ENCODE results near the gene CTRL. TPM values are rescaled to one million over a fixed set of nuclear protein-coding genes. Genes with fewer than 3 reads are reported as not detected.

The CTRL gene
- polyA plus RNA-seq, 1 donor (not counting 4 experiments of a cell fraction or from before 2014, with no cell fraction given), result 0.10 TPM

DNA sequence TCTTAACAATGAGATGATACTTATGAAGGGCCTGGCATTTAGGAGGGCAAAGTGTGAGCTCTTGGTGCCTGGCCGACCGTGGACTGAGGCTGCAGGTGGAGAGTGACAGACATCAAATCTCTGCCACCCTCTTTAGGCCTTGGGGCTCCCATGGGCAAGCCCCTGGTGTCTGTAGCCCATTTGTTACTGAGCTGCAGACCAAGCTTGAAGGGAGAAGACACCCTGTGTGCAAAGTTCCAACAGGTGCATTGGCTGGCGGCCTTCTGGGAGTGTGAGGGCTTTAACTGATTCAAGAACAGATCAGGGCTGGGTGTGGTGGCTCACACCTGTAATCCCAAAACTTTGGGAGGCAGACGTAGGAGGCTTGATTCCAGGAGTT lies 789 bp upstream of the CTRL start:
- no peak overlapping the region for H3K9ac ChIP-seq (ENCODE audit: control insufficient read depth, extremely low read depth, insufficient read depth, low read length)
- FAIRE-seq, result no peak

GRCh38 chr16:67930678-67931211 lies 917 bp downstream of the CTRL start:
- Histone ChIP-seq H3K36me3 (ENCODE audit: control insufficient read depth in 2 of 2, extremely low read depth in 1 of 2, insufficient read depth in 2 of 2, low read length in 2 of 2) (peaks cover 18 to 20% of the 10 kb centered on the region in 2 experiments), H3K79me2 (ENCODE audit: control insufficient read depth, insufficient read depth, low read length) (peaks cover 2% of the 10 kb centered on the region), H3K27me3 (ENCODE audit: control insufficient read depth, extremely low read depth, insufficient read depth, low read length) (no peaks in the 10 kb centered on the region), H2AFZ (ENCODE audit: control insufficient read depth, low read length) (no peak overlapping the region), H3K9ac (ENCODE audit: control insufficient read depth, extremely low read depth, insufficient read depth, low read length) (no peak overlapping the region), H3K4me3 (ENCODE audit: control insufficient read depth in 2 of 3, extremely low read depth in 1 of 3, insufficient read depth in 2 of 3, low read depth in 1 of 3, low read length in 3 of 3) (no peak overlapping the region), H3K4me2 (ENCODE audit: control insufficient read depth, extremely low read depth, insufficient read depth, low read depth, low read length) (no peak overlapping the region), H3K9me3 (ENCODE audit: control insufficient read depth, low read depth, low read length) (no peaks in the 10 kb centered on the region), H3K4me1 (ENCODE audit: control insufficient read depth, extremely low read depth, insufficient read depth, low read length) (peaks cover 25% of the 10 kb centered on the region), H4K20me1 (ENCODE audit: control insufficient read depth, extremely low read depth, insufficient read depth, low read length) (peaks cover 3% of the 10 kb centered on the region), H3K9me1 (ENCODE audit: control insufficient read depth, extremely low read depth, insufficient read depth, low read length) (no peaks in the 10 kb centered on the region), H3K27ac (ENCODE audit: control insufficient read depth, insufficient read depth, low read length) (no peak overlapping the region)
- dilution Hi-C loops (cut with MboI; ENCODE audit: extremely low pct_ligation_motif_present, low sequenced_read_pairs), result no loop called here
- DNase-seq (ENCODE audit: low read depth, low spot score) (no peak), FAIRE-seq (no peak)
- no peak for TF ChIP-seq EZH2 (IDR thresholded peaks at IDR 0.05; ENCODE audit: low read length)
- TF ChIP-seq CTCF (optimal IDR thresholded peaks at IDR 0.05 in 1 of 3, IDR thresholded peaks at IDR 0.05 in 1 of 3, conservative IDR thresholded peaks at IDR 0.05 in 1 of 3; ENCODE audit: extremely low read depth in 1 of 3, insufficient read depth in 2 of 3, low read length in 3 of 3), result no peak

More for the DNA sequence above, 789 bp upstream of the CTRL start:
- peaks cover 3% of the 10 kb centered on the region for H4K20me1 ChIP-seq (ENCODE audit: control insufficient read depth, extremely low read depth, insufficient read depth, low read length)
- H3K4me3 ChIP-seq (ENCODE audit: control insufficient read depth in 2 of 3, extremely low read depth in 1 of 3, insufficient read depth in 2 of 3, low read depth in 1 of 3, low read length in 3 of 3), result no peak overlapping the region
- no peak overlapping the region for H3K4me2 ChIP-seq (ENCODE audit: control insufficient read depth, extremely low read depth, insufficient read depth, low read depth, low read length)
- no peaks in the 10 kb centered on the region for H3K27me3 ChIP-seq (ENCODE audit: control insufficient read depth, extremely low read depth, insufficient read depth, low read length)
- DNase-seq (ENCODE audit: low read depth, low spot score), result no peak
- TF ChIP-seq CTCF (optimal IDR thresholded peaks at IDR 0.05 in 1 of 3, IDR thresholded peaks at IDR 0.05 in 1 of 3, conservative IDR thresholded peaks at IDR 0.05 in 1 of 3; ENCODE audit: extremely low read depth in 1 of 3, insufficient read depth in 2 of 3, low read length in 3 of 3), result no peak
- no peak for TF ChIP-seq EZH2 (IDR thresholded peaks at IDR 0.05; ENCODE audit: low read length)
- dilution Hi-C loops (cut with MboI; ENCODE audit: extremely low pct_ligation_motif_present, low sequenced_read_pairs), result no loop called here
- peaks cover 12 to 20% of the 10 kb centered on the region in 2 experiments for H3K36me3 ChIP-seq (ENCODE audit: control insufficient read depth in 2 of 2, extremely low read depth in 1 of 2, insufficient read depth in 2 of 2, low read length in 2 of 2)
- no peak overlapping the region for H3K27ac ChIP-seq (ENCODE audit: control insufficient read depth, insufficient read depth, low read length)
- peaks cover 5% of the 10 kb centered on the region for H3K79me2 ChIP-seq (ENCODE audit: control insufficient read depth, insufficient read depth, low read length)
- no peaks in the 10 kb centered on the region for H3K9me1 ChIP-seq (ENCODE audit: control insufficient read depth, extremely low read depth, insufficient read depth, low read length)
- no peaks in the 10 kb centered on the region for H3K9me3 ChIP-seq (ENCODE audit: control insufficient read depth, low read depth, low read length)
- H2AFZ ChIP-seq (ENCODE audit: control insufficient read depth, low read length), result no peak overlapping the region
- H3K4me1 ChIP-seq (ENCODE audit: control insufficient read depth, extremely low read depth, insufficient read depth, low read length), result peaks cover 27% of the 10 kb centered on the region
